DMS79 treated with DMSO at 0.1 percent for 48 hours (cell line): Measurements from ENCODE around the gene MAP3K14.
A peak's percentile ranks its signal among the peaks of the same experiment; 100 is the strongest.

Experiments used
- DNase-seq: peaks from one replicate; lab custom pipeline; 2025; lab: John Stamatoyannopoulos, UW

Gene MAP3K14

DNA sequence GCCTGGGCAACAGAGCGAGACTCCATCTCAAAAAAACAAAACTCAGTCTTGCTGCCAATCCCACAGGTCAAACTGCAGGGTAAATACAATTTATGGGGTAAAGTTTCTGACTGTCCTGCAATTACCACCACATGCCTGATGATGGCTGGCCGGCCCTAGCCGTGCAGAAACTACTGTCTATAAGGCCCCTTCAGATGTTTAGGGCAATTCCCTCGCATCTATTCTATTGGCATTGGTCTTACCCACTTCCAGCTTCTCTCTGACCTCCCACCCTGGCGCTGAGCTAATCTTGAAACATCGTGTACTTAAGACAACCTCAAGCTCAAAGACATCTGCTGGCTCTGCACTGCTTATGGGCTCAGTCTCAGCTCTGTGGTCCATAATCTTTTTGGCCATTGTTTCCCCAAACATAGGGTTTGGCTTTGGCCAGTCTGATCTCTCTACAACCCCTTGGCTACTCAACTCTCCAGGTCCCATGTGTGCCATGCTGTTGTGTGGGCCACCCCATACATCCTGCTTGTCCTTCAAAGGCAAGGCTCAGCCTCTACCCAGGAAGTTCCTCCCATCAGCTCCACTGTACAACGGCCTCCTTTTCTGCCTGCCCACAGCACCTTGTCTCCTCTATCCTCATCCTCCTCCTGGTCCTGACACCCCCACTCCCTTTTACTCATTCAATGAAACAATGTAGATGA is 16.6 kb downstream of the MAP3K14 start:
- DNase-seq, result no peak

DNA sequence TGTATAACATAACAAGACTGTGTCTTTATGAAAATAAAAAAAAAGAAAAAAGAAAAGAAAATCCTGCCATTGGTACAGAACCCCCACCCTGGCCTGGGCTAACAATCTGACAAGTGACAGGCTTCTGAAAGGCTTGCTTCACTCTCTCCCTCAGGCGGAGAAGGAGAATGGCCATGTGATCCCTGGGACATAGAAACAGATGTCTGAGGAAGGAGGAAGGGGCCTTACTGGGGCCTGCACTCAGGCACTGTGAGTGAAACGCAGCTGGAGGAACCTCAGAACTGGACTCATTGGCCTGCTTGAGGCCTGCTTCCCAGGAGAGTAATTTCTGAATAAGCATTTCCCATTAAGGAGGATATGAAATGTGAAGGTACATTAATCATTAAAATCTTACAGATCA is 17.5 kb downstream of the MAP3K14 start:
- DNase-seq, result no peak

DNA sequence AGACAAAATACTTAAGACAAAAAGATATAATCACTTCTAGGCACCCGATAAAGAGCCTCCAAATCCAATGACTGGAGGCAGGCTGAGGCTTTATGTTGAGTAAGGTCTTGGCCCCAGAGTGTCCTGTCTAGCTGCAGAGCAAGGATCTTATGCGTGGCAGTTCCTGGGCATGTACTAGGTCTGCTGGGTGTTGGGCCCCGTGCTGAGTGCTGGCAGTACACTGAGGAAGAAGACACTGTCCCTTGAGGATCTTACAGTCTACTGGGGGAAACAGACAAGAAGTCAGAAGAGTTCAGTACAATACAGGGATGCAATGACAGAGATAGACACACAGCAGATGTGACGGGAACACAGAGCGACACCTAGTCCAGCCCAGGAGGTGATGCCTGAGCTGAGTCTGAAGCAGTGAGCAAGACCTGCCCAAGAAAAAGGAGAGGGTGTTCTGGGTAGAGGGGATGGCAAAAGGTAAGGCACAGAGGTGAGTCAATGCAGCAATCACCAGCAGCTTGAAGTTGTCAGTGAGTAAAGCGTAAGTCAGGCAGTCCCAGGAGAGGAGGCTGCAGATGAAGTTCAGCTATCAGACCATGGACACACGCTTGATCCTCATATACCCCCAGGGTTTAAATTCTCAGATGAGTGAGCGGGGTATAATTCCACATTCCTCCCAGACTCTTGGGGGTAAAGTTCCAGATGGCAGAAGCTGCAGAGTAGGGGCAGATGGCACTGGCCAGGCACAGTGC is 18.1 kb downstream of the MAP3K14 start:
- DNase-seq, result no peak

DNA sequence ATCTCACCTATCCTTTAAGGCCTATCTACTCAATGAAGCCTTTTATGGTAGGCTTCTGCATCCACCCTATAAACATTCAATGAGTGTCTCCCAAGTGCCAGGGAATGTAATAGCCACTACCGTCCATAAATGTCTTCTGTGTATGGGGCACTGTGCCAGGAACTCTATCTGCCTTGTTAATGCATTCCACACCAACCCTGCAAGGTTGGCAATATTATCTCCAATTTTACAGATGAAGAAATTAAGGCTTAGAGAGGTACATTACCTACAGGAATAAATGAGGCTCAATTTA is 20.0 kb downstream of the MAP3K14 start:
- DNase-seq, result no peak

DNA sequence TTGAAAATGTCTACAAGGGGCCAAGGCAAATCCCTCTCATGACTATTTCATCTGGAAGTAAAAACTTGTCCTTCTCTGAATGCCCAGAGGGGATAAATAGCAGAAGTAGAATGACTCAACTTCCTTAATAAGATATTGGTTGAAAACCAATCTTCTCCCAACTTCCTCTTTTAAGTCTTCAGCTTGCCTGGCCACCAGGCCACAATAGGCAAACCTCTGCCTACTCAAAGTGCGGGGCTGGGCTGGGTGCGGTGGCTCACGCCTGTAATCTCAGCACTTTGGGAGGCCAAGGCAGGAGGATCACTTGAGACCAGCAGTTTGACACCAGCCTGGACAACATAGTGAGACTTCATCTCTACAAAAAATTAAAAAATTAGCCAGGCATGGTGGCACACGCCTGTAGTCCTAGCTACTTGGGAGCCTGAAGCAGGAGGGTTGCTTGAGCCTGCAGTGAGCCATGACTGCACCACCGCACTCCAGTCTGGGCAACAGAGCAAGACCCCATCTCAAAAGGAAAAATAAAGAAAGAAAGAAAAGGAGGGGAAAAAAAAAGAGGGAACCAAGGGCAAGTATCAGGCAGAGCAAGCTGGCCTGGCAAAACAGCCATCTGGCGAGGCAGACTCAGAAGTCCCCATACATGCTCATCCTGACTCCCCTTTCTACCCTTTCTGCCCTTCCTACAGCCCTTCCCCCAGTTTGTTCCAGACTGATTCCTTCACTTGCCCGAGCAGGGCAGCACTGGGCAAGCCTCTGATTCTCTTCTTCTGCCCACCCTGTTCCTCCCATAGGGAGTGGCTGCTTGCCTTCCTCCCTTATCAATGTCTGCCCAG is 20.6 kb downstream of the MAP3K14 start:
- no peak for DNase-seq

DNA sequence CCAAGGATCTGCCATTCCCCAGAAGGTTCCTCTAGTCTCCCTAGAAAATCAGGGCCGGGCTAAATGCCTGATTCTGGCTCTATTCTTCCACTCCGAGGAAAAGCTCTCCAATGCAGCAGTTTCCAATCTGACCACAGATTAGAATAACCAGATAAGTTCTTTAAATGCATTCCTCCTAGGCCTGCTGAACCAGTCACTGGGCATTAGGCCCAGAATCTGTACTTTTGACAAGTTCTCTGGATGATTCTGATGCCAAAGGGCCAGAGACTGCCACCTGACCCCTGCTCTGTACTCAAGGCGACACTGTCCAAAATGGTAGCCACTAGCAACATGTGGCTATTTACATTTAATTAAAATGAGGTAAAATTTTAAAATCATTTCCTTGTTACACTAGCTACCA is 22.3 kb downstream of the MAP3K14 start:
- no peak for DNase-seq

DNA sequence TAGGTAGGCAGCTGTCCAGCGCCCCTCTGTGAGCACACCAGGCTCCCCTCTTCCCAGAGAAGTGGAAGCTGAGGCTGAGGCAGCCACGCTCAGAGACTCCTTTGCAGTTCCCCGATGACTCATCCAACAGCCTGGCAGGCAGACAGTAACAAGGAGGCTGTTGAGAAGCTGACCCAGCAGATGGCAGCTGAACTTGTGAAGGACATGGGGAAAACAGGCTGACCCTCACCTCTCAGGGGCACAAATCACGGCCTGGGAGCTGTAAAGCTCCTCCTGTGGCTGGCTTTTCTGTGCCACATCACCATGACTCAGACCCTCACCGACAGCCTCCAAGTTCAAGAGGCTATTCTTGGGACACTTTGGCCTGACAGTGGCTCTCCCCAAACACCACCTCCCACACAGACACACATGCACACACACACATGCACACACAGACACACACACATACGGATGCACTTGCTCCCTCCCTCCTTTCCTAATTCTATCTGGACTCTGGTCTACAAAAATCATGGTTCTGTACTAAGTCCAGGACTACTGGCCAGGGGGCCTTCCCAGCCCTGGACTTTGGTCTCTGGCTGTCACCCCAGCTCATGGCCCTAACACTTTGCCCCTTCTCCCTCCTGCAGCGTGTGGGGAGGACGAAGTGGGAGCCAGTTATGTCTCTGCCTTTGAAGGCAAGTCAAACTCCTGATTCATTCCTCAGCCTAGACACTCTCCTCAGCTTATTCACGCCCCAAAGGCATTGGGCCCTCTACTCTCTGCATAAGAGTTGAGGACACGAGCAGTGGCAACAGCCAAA is 23.2 kb downstream of the MAP3K14 start:
- no peak for DNase-seq

DNA sequence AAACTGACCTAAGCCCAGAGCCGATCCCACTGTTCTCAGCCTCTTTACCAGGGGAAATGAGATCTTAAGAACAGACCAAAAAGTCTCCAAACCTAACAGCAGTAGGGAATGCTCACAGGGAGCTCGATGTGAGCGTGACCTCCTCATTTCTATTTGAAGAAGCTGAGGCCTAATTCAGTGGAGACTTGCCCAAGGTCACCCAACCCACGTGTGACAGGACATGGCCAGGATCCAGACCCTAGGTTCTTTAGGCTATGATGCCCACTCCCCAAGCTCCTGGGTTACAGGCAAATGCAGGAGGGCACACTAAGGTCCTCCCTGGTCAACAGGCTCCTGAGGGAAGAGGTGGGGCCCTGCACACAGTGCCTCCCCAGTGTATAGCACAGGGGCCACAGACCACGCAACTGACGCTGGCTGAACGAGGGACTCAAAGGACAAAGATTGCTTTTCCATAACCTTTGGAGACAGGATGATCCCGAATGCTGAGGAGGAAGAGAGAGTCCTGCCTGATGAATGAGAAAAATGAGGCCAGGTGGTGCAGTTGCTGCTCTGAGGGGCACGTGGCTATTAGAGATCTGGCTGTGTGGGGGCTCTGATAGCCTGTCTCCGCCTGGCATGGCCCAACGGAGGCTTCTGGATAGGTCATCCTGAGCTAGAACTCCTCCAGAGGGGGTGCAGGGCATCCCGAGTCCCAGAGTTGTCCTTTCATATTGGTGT is 24.0 kb downstream of the MAP3K14 start:
- no peak for DNase-seq

DNA sequence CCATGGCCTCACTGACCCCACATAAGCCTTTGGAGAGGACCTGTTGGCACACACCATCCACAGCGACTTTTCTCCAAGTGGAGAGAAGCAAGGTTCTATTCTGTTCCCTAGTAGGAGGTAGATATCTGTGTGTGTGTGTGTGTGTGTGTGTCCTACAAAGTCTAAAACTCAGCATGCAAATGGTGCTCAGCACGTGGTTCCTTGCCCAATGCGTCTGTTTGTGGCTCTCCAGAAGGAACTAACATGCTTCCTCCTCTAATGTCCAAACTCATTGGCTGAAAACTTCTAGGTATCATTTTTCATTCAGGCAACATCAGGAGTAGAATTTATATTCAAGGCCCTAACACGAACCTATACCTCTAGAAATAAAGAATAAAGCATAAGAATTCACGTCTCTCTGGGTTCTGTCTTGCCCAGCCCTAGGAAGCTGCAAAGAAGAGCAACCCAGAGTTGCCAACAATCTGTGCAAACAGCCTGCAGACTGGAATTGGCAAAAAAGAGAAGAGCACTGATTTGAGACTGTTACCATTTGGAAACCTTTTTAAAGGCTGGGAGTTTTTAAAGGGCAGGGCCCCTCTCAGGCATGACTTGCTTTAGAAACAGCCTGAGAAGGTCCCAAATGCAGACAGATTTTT is 25.5 kb downstream of the MAP3K14 start:
- no peak for DNase-seq

DNA sequence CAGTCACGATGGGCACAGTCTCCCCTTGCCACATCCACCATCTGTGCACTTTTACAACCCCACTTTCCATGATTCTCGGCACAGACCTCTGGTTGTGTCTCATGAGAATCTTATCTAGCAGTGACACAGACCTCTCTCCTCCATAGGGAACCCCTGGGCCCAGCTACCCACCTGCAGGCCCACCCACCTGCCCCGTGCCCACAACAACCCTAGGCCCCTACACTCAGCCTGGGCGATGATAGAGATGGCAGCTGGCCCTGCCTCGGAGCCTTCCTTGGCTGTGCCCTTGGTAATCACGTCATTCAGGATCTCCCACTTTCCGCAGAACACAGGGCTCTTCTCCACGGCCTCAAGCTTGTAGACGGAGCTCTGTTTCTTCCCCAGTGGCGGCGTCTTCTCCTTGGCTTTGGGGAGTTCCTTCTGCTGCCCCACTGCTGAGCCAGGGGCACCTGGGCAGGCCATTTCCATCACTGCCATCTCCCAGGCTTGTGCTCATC is 26.5 kb downstream of the MAP3K14 start:
- DNase-seq, result no peak

DNA sequence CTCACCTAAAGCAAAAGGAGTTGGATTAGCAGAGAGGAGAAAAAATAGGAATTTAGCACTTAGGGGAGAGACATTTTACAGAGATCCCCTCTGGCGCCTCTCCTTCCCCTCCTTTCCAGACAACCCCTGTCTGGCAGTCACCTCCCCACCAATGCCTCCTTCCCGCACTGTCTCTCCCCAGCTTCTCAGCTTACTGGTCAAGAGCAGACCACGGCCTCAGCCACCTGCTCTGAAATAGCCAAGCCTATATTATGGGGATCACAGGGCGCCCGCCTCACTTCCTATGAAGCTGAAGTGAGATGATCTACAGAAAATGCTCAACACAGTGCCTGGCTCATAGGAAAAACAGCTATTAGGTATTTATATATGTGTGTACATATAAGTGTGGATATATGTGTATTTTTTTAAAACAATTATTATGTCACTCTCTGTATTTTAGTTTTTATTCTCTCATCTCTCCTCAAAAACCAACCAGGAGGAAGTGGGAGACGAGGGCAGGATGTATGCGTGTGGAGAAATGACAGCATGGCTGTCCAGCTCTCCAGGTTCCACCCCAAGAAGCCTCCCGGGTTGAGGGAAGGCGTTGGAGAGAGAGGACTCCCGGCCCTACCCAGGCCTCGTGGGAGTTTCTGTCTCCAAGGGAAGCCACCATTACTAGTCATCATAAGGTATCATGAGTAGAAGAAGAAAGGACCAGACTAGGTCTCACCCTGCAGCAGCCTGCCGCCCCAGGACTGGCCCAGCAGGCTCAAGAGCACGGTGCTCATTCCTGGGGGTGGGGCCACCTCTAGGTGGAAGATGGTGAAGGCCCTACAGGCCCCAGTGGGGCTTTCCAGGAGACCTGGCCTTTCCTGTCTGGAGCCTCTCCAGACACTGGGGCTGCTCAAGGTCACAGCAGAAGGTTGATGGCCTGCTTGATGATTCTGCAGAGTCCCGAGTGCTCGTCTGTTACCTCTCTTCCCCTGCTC is 27.2 kb downstream of the MAP3K14 start:
- no peak for DNase-seq

DNA sequence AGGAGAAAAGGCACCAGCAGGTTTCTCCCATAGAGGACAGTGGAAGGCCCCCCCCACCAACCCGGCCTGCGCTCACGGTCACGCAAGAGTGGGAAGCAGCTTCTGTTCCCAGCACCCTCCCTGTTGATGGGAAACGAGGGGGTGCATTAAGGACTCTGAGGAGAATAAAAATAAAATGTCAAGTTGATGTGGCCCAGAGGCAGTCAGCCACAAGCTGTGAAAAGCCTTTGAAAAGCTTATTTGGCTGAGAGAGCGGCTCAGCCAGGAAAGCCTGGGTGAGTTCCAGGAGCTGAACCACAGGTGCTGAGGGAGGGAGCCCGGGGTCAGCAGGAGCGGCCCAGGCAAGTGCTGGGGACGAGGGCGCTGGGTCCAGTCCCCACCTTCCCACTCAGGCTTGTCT is 28.0 kb downstream of the MAP3K14 start:
- peak; percentile 92 for DNase-seq

DNA sequence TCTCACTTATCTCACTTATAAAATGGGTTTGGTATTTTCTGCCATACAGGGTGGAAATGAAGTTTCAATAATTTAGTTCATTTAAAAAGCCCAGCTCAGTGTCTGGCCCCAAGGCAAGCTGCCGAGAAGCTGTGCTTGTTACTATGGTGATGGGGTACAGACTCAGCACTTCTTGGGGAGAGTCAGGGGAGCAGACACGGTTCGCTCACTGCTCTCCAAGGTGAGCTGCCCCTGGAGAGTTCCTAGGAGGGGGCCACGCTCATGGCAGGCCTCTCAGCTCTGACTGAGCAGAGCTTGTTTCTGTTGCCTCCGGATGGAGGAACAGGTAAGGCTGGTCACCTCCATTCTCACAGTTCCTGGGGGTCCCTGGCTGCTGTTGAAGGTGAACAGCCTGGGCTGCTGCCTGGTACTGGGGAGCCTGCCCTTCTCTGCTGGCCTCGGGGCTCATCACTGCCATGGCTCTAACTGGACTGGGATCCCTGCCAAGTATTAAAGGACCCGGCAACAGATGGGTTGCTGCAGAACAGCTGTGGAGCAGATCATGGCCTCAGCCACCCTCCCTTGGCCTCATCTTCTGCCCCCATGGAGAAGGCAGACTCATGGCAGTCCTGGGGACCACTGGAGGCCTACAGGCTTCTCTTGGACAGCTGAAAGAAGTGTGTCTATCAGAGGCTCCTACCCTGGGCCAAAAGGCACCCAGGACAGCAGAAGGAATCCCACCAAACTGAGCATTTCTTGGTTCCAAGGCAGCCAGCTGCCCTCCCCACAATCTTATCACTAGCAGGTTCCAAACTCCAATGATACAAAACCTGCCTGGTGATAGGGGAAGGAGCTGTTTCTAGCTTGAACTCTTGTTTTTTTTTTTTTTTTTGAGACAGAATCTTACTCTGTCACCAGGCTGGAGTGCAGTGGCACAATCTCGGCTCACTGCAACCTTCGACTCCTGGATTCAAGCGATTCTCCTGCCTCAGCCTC is 29.0 kb downstream of the MAP3K14 start:
- peak; percentile 76 for DNase-seq

DNA sequence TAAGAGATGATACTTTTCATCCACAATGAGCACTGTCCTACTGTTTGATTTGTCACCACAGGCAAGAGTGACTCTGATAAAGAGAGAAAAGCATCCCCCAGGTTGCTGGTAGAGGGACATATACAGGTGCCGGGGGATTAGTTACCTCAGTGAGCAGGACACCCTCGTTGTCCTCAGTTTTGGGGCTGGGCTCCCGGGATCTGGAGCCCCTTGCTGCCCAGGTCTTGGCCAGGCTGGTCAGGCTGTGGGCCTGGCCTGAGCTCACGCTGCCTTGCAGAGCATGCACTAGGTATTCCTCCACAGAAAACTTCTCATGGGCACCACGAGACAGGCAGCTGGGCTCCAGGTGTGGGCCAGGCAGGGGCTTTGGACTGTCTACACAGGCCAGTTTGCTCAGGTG is 30.5 kb downstream of the MAP3K14 start:
- no peak for DNase-seq

DNA sequence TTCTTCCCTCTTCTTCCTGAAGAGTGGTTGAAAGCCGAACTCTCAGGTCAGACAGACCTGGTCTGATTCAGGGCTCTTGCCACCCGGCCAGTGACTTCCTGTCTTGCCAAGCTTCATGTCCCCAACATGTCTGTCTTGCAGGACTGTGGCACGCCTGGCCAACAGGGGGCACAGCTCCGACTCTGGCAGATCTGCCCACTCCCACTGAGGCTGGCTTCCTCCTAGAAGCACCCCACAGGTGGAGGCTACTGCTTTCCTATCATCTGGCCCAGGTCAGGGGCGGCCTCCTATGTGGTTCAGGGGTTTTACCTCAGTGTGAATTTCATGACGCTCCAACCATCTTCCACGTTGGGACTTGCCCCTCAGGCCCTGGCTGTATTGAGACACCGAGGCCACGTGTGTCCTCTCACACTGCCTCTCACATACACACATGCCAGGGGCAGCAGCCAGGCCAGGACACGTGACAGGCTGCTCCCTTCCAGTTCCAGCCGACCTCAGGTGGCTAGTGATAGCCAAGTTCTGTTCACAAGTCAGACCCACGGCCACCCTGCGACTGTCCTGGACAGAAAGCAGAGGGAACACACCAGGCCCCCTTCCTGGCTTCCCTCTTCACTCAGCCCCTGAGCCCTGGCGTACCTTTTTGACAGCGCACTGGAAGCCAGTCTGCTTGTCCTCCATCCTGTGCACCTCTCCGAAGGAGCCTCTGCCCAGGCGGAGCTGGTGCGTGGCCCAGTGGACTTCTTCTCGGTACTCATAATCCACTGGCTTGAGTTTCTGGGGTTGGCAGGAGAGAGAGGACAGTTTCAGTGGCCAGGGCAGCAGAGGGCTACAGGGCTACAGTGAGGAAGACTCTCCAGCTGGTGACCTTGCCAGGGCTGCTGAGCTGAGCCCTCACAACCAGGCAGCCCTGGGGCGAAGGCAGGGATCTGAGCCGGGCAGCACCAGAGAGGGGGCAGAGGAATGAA is 32.4 kb downstream of the MAP3K14 start:
- DNase-seq, result no peak

DNA sequence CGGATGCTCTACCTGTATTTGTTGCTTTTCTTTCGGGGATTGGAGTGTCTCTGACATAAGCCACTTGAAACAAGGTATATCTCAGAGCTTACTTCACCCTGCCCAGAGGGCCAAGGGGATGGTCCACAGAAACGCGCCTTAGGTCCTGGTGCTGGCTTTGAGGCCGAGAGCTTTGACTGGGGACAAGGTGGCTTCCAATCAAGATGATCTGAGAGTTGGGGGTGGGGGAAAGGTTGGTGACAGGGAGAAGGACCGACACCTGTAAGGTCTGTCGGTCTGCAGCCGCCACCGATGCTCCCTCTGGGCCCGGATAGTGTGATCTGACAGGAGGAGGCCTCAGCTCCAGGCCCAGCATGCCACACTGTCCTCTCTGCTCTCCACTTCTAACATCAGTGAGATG is 33.1 kb downstream of the MAP3K14 start:
- DNase-seq, result no peak
